Measurements from ENCODE around the gene GBGT1. TPM values are rescaled to one million over a fixed set of nuclear protein-coding genes. Genes with fewer than 3 reads are reported as not detected.

The GBGT1 gene
- total and polyA plus RNA-seq, 8 donors = 1.2 to 37.9 (median 22.6) TPM

DNA sequence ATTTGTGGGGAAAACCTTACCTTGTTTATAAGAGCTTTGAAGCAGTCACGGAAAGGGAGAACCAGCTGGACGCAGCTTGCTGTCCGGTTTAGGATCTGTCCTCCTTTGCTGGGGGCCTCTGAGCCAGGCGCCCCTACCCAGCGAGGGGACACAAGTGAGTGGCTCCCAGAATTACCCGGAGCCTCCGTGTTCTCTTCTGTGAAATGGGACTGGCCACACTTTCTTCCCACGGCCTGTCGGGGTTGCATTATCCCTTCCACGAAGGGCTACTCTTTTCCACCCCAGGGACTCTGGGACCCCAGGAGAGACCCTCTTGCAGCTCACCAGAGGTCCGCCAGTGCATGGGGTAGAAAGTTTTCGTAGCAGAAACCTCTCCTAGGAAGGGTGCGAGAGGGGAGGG lies 477 bp upstream of the GBGT1 start:
- WGBS, 5 donors = 59 to 71% (median 68%) methylated on average over 13 of the region's 13 CpGs
- no peak for TF ChIP-seq EP300 (IDR thresholded peaks at IDR 0.05)
- no peak for TF ChIP-seq POLR2A (IDR thresholded peaks at IDR 0.05)
- TF ChIP-seq POLR2AphosphoS5 (IDR thresholded peaks at IDR 0.05) = no peak
- TF ChIP-seq, protein P1, sequence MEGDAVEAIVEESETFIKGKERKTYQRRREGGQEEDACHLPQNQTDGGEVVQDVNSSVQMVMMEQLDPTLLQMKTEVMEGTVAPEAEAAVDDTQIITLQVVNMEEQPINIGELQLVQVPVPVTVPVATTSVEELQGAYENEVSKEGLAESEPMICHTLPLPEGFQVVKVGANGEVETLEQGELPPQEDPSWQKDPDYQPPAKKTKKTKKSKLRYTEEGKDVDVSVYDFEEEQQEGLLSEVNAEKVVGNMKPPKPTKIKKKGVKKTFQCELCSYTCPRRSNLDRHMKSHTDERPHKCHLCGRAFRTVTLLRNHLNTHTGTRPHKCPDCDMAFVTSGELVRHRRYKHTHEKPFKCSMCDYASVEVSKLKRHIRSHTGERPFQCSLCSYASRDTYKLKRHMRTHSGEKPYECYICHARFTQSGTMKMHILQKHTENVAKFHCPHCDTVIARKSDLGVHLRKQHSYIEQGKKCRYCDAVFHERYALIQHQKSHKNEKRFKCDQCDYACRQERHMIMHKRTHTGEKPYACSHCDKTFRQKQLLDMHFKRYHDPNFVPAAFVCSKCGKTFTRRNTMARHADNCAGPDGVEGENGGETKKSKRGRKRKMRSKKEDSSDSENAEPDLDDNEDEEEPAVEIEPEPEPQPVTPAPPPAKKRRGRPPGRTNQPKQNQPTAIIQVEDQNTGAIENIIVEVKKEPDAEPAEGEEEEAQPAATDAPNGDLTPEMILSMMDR (IDR thresholded peaks at IDR 0.05) = no peak
- H3K27ac ChIP-seq = peak overlapping the region; percentile 77 to 86 (median 83)
- peaks cover 0 to 10% (median 0%) of the 10 kb centered on the region in 3 donors for H3K27me3 ChIP-seq
- DNase-seq = no peak
- H3K4me3 ChIP-seq = peak overlapping the region; percentile 68 to 73 (median 72)
- no peaks in the 10 kb centered on the region for H3K9me3 ChIP-seq
- peaks cover 0 to 9% (median 2%) of the 10 kb centered on the region in 4 donors for H3K36me3 ChIP-seq
- intact Hi-C loops (cut with DNase I; ENCODE audit: low total_unique reads) = no loop called here
- peaks cover 22 to 49% (median 41%) of the 10 kb centered on the region in 4 donors for H3K4me1 ChIP-seq

DNA sequence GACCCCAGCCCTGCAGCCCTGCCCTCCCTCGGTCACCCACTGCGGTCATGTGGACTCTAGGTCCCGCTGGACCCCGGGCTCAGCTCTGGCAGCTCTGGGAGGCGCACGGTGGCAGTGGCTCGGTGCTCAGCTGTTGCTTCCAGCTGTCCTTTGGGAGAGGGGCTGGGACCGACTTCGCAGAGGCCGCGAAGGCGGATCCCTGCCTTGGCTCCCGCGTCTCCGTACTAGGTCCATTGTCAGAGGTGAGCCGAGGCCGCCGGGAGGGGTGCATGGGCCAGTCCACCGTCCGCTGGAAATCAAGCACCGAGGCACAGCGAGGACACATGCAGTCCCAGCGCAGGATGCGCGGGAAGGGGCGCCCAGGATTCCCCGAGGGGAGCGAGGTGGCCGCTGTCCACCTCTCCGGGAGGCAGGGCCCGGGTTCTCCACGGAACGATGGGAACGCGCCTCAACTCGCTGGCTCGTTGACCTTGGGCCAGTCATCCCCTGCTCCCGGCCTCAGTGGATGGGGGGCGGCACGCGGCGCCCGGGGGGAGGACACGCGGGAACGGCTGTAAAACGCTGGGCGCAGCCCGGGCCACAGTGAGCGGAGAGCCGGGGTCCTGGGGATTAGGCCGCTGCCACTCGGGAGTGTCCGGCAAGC lies 732 bp downstream of the GBGT1 start:
- H3K4me3 ChIP-seq = peak overlapping the region; percentile 68 to 73 (median 72)
- peaks cover 22 to 49% (median 41%) of the 10 kb centered on the region in 4 donors for H3K4me1 ChIP-seq
- H3K9me3 ChIP-seq = no peaks in the 10 kb centered on the region
- no peak for DNase-seq
- H3K27ac ChIP-seq = peak overlapping the region; percentile 77 to 86 (median 83)
- peaks cover 0 to 12% (median 4%) of the 10 kb centered on the region in 4 donors for H3K36me3 ChIP-seq
- 46 to 78% (median 57%) methylated on average over 19 to 54 of the region's 54 CpGs for WGBS, 5 donors
- intact Hi-C loops (cut with DNase I; ENCODE audit: low total_unique reads) = no loop called here
- peaks cover 0 to 10% (median 0%) of the 10 kb centered on the region in 3 donors for H3K27me3 ChIP-seq
- TF ChIP-seq POLR2AphosphoS5 (IDR thresholded peaks at IDR 0.05) (no peak), POLR2A (IDR thresholded peaks at IDR 0.05) (no peak), EP300 (IDR thresholded peaks at IDR 0.05) (no peak)
- TF ChIP-seq, protein P1 (IDR thresholded peaks at IDR 0.05) = no peak

DNA sequence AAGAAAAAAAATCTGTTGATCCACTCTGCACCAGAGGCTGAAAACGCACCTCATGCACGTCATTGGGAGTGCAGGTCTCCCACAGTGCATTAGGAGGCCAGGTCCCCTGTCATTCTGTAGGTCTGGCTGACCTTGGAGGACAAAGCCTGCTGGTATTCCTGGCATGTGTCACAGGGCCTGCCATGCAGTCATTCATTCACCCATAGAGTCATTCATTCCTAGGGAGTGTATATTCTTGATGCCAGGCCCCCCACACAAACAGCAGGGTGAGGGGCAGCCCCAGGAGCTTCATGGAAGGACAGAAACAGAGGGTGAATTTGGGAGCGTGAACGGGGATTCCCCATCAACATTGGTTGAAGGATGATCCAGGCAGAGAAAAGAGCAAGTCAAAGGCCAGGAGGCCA lies 2.2 kb downstream of the GBGT1 start:
- H3K9me3 ChIP-seq = no peaks in the 10 kb centered on the region
- TF ChIP-seq EP300 (IDR thresholded peaks at IDR 0.05) (no peak), POLR2A (IDR thresholded peaks at IDR 0.05) (no peak)
- WGBS, 5 donors = 62 to 76% (median 72%) methylated on average over 4 of the region's 4 CpGs
- H3K27ac ChIP-seq = peak overlapping the region; percentile 5 to 83 (median 23)
- H3K36me3 ChIP-seq = peaks cover 0 to 20% (median 15%) of the 10 kb centered on the region in 4 donors
- DNase-seq = no peak
- peaks cover 22 to 49% (median 41%) of the 10 kb centered on the region in 4 donors for H3K4me1 ChIP-seq
- intact Hi-C loops (cut with DNase I; ENCODE audit: low total_unique reads) = no loop called here
- H3K4me3 ChIP-seq = peak overlapping the region in 1 of 4 donors; percentile 71
- H3K27me3 ChIP-seq = peaks cover 0 to 10% (median 0%) of the 10 kb centered on the region in 3 donors

DNA sequence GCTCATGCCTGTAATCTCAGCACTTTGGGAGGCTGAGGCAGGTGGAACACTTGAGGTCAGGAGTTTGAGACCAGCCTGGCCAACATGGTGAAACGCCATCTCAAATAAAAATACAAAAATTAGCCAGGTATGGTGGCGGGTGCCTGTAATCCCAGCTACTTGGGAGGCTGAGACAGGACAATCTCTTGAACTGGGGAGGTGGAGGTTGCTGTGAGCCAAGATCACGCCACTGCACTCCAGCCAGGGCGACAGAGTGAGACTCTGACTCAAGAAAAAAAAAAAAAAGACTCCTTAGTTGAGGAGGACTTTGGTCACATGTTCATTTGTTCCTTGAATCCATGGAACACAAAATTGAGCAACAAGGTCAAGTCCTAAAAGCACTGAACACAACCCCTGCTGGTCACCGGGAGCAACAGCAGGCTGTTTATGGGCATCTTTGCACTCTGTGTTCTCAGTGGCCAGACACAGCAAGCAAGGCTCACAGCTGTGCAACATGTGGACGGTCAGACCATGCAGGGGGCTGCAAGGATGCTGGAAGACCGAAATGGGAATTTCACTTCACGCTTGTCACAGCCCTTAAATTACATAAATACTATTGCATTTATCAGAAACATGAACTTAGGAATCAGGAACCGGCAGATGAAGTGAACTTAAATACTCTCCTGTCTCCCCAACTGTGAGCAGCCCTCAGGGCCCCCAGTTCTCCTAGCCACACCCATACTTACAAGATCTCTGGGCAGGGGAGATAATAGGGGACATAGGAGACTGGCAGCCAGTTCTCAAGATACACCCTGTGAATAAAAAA lies 2.8 kb downstream of the GBGT1 start:
- H3K4me3 ChIP-seq = no peak overlapping the region
- TF ChIP-seq EP300 (IDR thresholded peaks at IDR 0.05) = no peak
- peak; percentile 30 to 87 (median 70) for TF ChIP-seq POLR2AphosphoS5 (IDR thresholded peaks at IDR 0.05)
- no peak for TF ChIP-seq POLR2A (IDR thresholded peaks at IDR 0.05)
- TF ChIP-seq, protein P1 (IDR thresholded peaks at IDR 0.05) = peak in 5 of 7 experiments; percentile 62 to 85 (median 72)
- H3K9me3 ChIP-seq = no peaks in the 10 kb centered on the region
- H3K36me3 ChIP-seq = peaks cover 0 to 20% (median 19%) of the 10 kb centered on the region in 4 donors
- 47 to 58% (median 55%) methylated on average over 9 of the region's 9 CpGs for WGBS, 5 donors
- peak; percentile 72 to 80 for DNase-seq
- H3K27ac ChIP-seq = peak overlapping the region; percentile 5 to 83 (median 28)
- peaks cover 0 to 10% (median 0%) of the 10 kb centered on the region in 3 donors for H3K27me3 ChIP-seq
- peaks cover 22 to 49% (median 41%) of the 10 kb centered on the region in 4 donors for H3K4me1 ChIP-seq
- intact Hi-C loops (cut with DNase I; ENCODE audit: low total_unique reads) = no loop called here

All from stomach (tissue), 9 donors.